T-helper 22 cell (primary cell): ENCODE measurements around the gene CASD1.

Experiments
- DNase-seq: peaks from one replicate; pipeline ENCODE4 v3.0.0-alpha.2; 2020; ENCODE audit warnings: low read depth

Gene CASD1

GRCh38 chr7:94580601-94581000, 71.0 kb downstream of the CASD1 start:
- DNase-seq: no peak

GRCh38 chr7:94584113-94584512, 74.5 kb downstream of the CASD1 start:
- no peak for DNase-seq

GRCh38 chr7:94588075-94588474, 78.5 kb downstream of the CASD1 start:
- no peak for DNase-seq

GRCh38 chr7:94590526-94591162, 81.0 kb downstream of the CASD1 start:
- DNase-seq: no peak

DNA sequence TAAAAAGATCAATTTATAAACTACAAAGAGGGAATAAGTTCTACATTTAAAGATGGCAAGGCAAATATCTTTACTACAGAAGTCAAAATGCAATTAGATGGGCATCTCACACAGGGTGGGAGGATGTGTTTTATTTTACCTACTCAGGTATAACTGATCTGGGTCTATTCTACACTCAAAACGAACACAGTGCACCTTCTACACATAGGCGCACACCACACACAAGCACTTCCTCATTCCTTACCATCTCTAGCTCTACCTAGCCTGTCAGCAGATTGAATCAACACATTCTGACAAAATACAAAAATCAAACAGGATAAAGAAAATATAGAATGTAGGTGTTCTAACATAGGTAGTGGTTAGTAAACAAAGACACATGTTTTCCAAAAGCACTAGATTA, 81.6 kb downstream of the CASD1 start:
- DNase-seq: no peak

DNA sequence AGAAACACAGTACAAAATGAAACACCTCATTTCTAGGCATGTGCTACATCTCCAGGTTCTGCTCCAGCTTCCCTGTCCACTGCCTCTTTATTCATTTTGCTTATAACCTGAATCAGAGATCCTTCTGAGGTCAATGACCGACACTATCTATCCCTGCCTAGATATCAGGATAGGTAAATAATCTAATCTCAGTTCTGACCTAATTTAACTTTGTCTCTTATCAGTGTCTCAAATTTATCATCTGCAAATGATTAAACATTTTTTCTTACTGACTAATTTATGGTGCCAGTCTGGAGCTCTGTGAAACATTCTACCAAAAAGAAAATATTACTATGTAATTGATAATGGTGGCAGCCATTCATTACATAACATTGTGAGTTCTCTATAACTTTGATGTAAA, 85.3 kb downstream of the CASD1 start:
- DNase-seq: no peak

DNA sequence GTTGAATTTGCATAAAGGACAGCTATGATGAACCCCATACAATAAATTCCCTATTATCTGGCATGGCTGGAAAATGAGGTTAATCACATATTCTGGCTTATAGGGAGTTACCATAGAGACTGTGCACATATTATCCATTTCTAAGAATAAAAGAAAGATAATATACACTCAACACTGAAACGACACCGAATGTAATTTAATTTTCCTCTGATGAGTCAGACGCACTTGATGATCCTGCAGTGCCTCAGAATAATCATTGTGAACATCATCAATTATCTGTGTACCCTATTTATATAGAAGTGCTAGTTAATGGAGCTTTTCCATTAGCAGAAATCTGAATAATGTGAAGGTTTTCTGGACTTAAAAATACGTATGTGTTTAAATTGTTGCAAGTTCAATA, 86.1 kb downstream of the CASD1 start:
- DNase-seq: no peak

- no peak for DNase-seq
Observed at GRCh38 chr7:94600267-94600666, 90.7 kb downstream of the CASD1 start.

- no peak for DNase-seq
Observed at GRCh38 chr7:94602181-94602580, 92.6 kb downstream of the CASD1 start.

- no peak for DNase-seq
Observed at GRCh38 chr7:94605031-94605430, 95.4 kb downstream of the CASD1 start.
